Cardiac septum (tissue), 1 donor: Measurements from ENCODE around the gene IQGAP2. TPM values are rescaled to one million over a fixed set of nuclear protein-coding genes. Genes with fewer than 3 reads are reported as not detected.

Experiments
- DNase-seq: peaks from one replicate; pipeline ENCODE4 v3.0.0-alpha.2; 2020; ENCODE audit warnings: low spot score
- intact Hi-C: fragments of 100-400 bp; cut with DNase I; formaldehyde crosslinking; loops from one replicate; pipeline ENCODE4 v1.14.0; 2022
- total RNA-seq: library from RNA; stranded (reverse); fragmentation: NEBNext Ultra II Directional; extraction: Animal tissue kit (Norgen Biotek cat#: 25700); gene quantifications from one replicate; pipeline ENCODE4 v1.2.1, GENCODE V29; 2021
- donor health status: DM: no; HTN: no; CAD: no.

IQGAP2 gene
- total RNA-seq, 1 donor from 2014 or later = 7.9 TPM

GRCh38 chr5:76525956-76526355, 122.9 kb downstream of the IQGAP2 start:
- intact Hi-C loops = no loop called here
- no peak for DNase-seq

- no peak for DNase-seq
- intact Hi-C loops = no loop called here
Measured at GRCh38 chr5:76526950-76527583, 124.0 kb downstream of the IQGAP2 start.

GRCh38 chr5:76527685-76528161, 124.6 kb downstream of the IQGAP2 start:
- no peak for DNase-seq
- intact Hi-C loops = no loop called here

- no peak for DNase-seq
- intact Hi-C loops = no loop called here
Measured at GRCh38 chr5:76528547-76529331, 125.7 kb downstream of the IQGAP2 start.

GRCh38 chr5:76529464-76530344, 126.6 kb downstream of the IQGAP2 start:
- intact Hi-C loops = no loop called here
- DNase-seq = no peak

GRCh38 chr5:76532052-76532451, 129.0 kb downstream of the IQGAP2 start:
- intact Hi-C loops = no loop called here

GRCh38 chr5:76532973-76533372, 129.9 kb downstream of the IQGAP2 start:
- intact Hi-C loops = no loop called here

More at GRCh38 chr5:76532052-76532451, 129.0 kb downstream of the IQGAP2 start:
- no peak for DNase-seq

GRCh38 chr5:76535577-76535976, 132.5 kb downstream of the IQGAP2 start:
- intact Hi-C loops = no loop called here
- DNase-seq = no peak

More at GRCh38 chr5:76532973-76533372, 129.9 kb downstream of the IQGAP2 start:
- no peak for DNase-seq

- intact Hi-C loops = no loop called here
- DNase-seq = no peak
Measured at GRCh38 chr5:76537073-76537543, 134.0 kb downstream of the IQGAP2 start.

GRCh38 chr5:76542241-76542640, 139.2 kb downstream of the IQGAP2 start:
- intact Hi-C loops = no loop called here
- DNase-seq = no peak

GRCh38 chr5:76542887-76543690, 140.0 kb downstream of the IQGAP2 start:
- intact Hi-C loops = no loop called here
- DNase-seq = no peak

GRCh38 chr5:76544268-76544926, 141.3 kb downstream of the IQGAP2 start:
- intact Hi-C loops = no loop called here
- no peak for DNase-seq

GRCh38 chr5:76545184-76545583, 142.1 kb downstream of the IQGAP2 start:
- no peak for DNase-seq
- intact Hi-C loops = no loop called here

- DNase-seq = no peak
- intact Hi-C loops = no loop called here
Measured at GRCh38 chr5:76546497-76547102, 143.5 kb downstream of the IQGAP2 start.

GRCh38 chr5:76547242-76547890, 144.3 kb downstream of the IQGAP2 start:
- no peak for DNase-seq
- intact Hi-C loops = no loop called here

- DNase-seq = no peak
- intact Hi-C loops = no loop called here
Measured at GRCh38 chr5:76547891-76548524, 144.9 kb downstream of the IQGAP2 start.

- no peak for DNase-seq
- intact Hi-C loops = no loop called here
Measured at GRCh38 chr5:76548525-76549229, 145.6 kb downstream of the IQGAP2 start.
